Medulla oblongata (tissue), 1 donor: ENCODE measurements around the gene ARMH3.

ENCODE experiments used
- DNase-seq: peaks from one replicate; pipeline ENCODE4 v3.0.0-alpha.2; 2015; ENCODE audit errors: extremely low spot score

ARMH3 gene

DNA sequence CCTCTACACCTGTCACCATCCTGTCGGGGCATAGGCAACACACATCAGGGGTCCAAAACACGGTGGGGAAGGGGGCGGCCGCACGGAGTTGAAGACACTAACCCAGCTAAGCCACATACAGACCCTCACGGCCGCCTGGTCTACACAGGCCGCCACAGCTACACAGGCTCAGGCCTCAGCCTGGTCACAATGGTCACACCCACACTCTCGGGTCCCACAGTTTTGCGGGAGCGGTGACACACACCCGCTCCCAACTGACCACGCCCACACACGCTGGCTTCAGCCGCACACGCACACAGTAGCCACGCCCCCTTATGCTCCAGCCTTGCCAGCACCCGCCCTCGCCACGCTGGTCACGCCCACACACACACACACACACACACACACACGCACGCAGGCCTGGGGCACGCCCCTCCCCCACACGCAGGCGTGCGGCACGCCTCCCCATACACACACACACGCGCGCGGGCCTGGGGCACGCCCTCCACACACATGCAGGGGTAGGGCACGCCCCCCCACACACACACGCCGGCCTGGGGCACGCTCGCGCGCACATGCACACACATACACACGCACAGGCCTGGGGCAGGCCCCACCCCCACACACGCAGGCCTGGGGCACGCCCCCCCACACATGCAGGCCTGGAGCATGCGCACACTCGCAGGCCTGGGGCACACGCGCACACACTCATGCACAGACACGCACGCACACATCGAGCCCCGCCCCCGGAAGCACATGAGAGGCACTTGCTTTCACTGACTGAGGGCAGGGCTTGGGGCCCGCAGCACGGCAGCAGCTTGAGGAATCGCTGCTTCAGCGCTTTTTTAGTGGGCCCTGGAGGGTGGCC, 225.4 kb downstream of the ARMH3 start:
- DNase-seq = peak; percentile 71

GRCh38 chr10:101829561-101830315, 226.2 kb downstream of the ARMH3 start:
- DNase-seq = no peak

DNA sequence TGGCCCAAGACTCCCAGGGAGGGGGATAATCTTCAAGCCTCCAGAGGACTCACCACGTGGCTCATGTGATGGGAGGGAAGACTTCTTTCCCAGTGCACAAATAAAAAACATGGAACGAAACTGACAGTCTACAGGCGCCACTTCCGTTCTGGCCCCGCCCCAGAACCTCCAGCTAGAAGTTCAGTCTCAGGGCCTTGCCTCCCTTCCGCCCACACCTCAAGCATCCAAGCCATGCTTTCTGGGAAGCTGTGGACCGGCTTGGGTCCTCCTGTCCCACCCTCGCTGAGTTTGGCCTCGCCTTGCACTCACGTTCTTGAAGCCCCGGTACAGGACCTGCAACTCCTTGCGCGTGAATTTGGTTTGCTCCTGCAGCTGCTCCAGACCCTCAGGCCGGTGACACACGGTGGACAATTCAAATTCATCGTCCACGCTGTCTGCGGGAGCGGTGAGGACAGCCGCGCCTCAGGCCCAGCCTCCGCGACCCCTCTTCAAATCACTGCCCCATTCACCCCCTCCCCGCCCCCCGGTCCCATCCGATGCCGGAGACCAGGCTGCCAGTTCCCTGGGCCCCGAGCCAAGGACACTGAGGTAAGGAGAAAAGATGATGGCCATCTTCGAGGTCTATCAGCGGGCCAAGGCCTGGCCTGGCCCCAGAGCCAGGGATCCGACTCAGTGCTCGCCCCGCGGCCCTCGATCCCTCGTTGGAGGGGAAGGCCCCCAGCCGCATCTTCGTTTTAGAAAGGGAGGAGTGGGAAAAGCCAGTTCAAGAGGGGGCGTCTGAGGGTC, 227.0 kb downstream of the ARMH3 start:
- no peak for DNase-seq

DNA sequence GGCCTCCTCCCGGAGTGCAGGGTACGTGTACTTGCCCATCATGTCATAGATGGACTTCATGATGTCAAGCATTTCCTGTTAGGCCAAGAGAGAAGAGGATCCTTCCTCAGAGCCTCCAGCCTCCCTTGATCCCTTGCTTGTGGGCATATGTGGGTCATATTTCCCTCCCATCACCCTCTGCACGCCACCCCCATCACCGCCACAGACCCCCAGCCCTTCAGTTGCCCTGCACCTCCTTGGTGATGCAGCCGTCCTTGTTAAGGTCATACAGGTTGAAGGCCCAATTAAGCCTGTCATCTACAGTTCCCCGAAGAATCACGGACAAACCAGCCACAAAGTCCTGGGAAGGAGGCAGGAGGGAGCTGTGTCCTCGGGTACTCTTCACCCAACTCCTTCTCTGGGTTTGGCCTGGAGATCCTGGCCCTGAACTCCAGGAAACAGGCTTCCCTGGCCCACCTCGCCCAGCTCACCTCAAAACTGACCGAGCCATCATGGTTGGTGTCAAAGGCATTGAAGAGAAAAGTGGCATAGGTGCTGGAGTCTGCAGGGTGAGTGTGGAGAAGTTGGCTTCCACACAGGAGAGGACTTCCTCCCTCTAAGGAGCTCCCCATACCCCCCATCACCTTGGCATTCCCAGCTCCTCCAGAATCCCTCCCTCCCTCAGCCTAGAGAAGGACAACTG, 227.9 kb downstream of the ARMH3 start:
- no peak for DNase-seq

GRCh38 chr10:101826852-101827434, 229.0 kb downstream of the ARMH3 start:
- no peak for DNase-seq

GRCh38 chr10:101824736-101825135, 231.2 kb downstream of the ARMH3 start:
- no peak for DNase-seq

GRCh38 chr10:101818872-101819633, 236.9 kb downstream of the ARMH3 start:
- no peak for DNase-seq

DNA sequence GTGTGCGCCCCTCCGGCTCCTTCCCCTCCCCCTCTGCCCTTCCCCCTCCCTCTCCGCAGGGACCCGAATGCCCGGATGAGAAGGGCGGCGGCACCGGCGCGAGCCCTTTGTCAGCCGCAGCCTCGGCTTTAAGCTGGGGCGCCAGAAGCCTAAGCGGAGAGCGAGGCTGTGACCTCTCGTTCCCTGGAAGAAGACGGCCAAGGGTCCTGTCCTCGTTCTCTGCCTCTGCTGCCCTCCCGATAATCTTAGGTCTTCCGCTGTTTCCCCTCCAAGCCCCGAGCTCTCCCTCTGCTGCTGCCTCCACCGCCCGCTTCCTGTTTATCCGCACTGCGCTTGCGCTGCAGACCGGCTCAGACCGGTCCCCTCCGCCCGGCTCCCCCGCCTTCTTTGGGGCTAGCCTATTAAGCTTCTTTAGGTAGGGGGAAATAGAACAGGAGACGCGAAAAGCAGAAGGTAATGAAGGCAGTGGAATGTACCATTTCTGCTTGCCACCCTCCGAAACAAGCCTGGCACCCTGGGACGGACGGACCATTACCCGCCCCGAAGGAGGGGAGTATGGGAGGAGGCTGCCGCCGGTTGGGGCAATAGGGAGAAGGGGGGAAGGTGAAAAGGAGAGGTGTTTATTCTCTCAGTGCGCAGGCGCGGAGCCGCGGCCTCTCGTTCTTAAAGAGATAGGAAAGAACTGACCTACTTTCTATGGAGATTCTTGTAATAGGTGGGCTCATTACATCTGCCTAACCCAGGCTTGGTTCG, 237.7 kb downstream of the ARMH3 start, which contains the start of gene OGA:
Gene OGA, minus strand, starts transcription at position 326 of the 753 bp plus-strand sequence. CDS start 422 bp downstream, outside the sequence.
- peak; percentile 98 for DNase-seq

DNA sequence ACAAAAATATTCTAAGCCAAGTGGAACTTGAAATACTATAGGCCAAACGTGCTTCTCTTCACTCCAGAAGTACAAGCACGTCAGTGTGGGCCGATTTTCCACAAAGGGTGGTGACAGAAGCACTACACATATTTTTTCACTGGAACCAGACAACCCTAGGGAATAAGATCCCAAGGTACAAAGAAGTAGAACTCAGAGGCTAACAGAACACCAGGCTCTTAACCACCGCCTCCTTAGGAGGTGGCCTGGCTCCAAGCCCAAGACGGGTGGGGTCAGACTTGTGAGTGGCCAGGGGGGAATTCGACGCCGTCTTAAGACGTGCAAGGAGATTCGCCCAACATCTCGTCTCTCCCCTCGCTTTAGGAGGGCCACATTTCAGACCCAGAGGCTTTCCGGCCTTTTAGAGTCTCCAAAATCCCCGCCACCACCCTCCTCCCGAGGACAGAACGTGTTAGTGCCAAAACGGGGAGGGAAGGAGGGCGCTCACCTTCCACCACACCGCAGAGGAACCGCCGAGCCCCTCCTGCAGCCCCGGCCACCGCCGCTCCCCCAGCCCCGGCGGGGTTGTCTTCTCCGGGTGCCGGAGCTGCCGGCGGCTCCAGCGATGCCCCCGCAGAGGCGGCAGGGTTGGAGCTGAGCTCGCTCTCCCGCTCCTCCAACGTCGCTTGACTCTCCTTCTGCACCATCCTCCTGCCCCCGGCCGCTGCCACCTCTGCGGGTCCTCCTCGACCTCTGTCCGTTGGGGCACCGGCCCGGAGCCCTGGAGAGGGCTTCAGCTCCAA, 238.4 kb downstream of the ARMH3 start:
- peak; percentile 82 for DNase-seq

DNA sequence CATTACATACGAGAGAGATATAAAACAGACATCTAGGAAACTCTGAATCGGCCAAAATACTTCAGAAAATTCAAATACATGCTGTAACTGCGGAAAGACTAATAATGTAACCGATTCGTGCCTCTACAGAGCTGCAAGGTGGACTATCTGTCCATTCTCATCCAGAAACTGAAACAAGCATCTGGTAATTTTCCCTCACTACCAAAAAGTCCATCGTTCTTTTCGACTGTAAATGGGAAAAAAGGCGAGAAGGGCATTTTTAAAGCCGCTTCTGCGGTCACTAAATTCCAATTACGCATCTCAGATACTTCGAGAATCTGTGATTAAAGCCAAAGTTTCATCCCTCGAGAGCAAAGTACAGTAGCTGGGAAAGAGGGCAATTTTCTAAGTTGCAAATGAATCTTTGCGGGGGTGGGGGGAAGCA, 239.0 kb downstream of the ARMH3 start:
- DNase-seq = peak; percentile 27

DNA sequence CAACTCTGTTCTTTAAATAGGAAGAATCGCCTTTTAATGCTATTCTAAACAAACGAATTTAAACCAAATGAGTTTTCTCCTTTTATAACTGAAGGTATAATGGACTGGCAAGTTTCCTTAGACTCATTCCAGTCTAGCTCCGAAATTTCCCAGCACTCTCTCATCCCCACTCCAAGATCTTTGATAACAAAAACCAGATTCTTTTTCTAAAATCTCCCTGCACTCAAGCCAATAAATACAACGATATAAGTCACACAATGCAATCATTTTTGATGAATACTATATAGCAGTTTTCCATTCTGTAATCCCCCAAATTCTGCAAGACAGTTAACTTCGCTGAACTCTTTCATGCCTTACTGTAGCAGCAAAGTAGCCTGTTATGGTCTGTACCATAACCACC, 239.6 kb downstream of the ARMH3 start:
- DNase-seq = no peak

- no peak for DNase-seq
Observed at GRCh38 chr10:101814466-101815071, 241.4 kb downstream of the ARMH3 start.

- DNase-seq = no peak
Observed at GRCh38 chr10:101812606-101813005, 243.4 kb downstream of the ARMH3 start.

DNA sequence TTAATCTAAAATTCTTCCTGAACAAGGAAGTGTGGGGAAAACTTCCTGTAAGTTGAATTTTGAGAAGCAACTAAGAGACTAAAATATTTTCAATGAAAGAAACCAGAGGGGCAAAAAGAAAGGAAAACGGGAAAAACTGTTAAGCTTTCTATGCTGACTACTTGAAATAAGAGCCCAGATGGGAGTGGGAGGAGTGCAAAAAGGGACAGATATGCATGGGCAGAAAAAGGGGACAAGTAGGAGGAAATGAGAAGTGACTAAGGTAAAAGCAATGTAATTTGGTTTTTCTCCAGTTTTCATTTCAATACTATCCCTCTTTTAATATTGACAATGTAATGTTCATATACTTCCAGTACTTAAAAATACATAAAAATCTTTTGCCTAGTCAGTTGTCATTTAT, 248.8 kb downstream of the ARMH3 start:
- DNase-seq = no peak

GRCh38 chr10:101803511-101803910, 252.5 kb downstream of the ARMH3 start:
- no peak for DNase-seq

GRCh38 chr10:101797403-101798059, 258.4 kb downstream of the ARMH3 start:
- DNase-seq = no peak
